HG02642 (cell line): ENCODE data around the gene TNS3.

Source experiments
- ATAC-seq: cut with Tn5 transposase; IDR thresholded peaks from one replicate; pipeline ENCODE4 v1.9.1; 2021; ENCODE audit warnings: mild to moderate bottlenecking; ENCODE audit not compliant: unreplicated experiment, poor library complexity

TNS3 gene

GRCh38 chr7:47440320-47440719 lies 141.6 kb downstream of the TNS3 start:
- no peak for ATAC-seq

GRCh38 chr7:47439181-47439667 lies 142.7 kb downstream of the TNS3 start:
- ATAC-seq: no peak

- no peak for ATAC-seq
Observed at GRCh38 chr7:47438411-47439029, 143.4 kb downstream of the TNS3 start.

GRCh38 chr7:47435889-47436312 lies 146.0 kb downstream of the TNS3 start:
- ATAC-seq: no peak

GRCh38 chr7:47433564-47433895 lies 148.4 kb downstream of the TNS3 start:
- no peak for ATAC-seq

GRCh38 chr7:47432671-47433563 lies 149.0 kb downstream of the TNS3 start:
- no peak for ATAC-seq

GRCh38 chr7:47430422-47430821 lies 151.5 kb downstream of the TNS3 start:
- no peak for ATAC-seq

- ATAC-seq: no peak
Observed at GRCh38 chr7:47428768-47429472, 153.0 kb downstream of the TNS3 start.

- no peak for ATAC-seq
Observed at GRCh38 chr7:47428052-47428767, 153.7 kb downstream of the TNS3 start.

- no peak for ATAC-seq
Observed at GRCh38 chr7:47427051-47427643, 154.8 kb downstream of the TNS3 start.

- no peak for ATAC-seq
Observed at GRCh38 chr7:47424523-47424922, 157.4 kb downstream of the TNS3 start.

- no peak for ATAC-seq
Observed at GRCh38 chr7:47423196-47423595, 158.7 kb downstream of the TNS3 start.

GRCh38 chr7:47422611-47423010 lies 159.3 kb downstream of the TNS3 start:
- no peak for ATAC-seq

GRCh38 chr7:47421456-47421855 lies 160.5 kb downstream of the TNS3 start:
- ATAC-seq: no peak

- no peak for ATAC-seq
Observed at GRCh38 chr7:47420122-47420780, 161.7 kb downstream of the TNS3 start.

GRCh38 chr7:47419471-47419870 lies 162.4 kb downstream of the TNS3 start:
- ATAC-seq: no peak

GRCh38 chr7:47418601-47419309 lies 163.2 kb downstream of the TNS3 start:
- ATAC-seq: no peak

- ATAC-seq: no peak
Observed at GRCh38 chr7:47416492-47417480, 165.1 kb downstream of the TNS3 start.
